Measurements from ENCODE around the gene FUT3.
"Not testable (repeated sequence)": the region's sequence is repeated elsewhere in the genome, so short reads cannot be mapped to it uniquely, and the experiment has no call there.

GRCh38 chr19:5874496-5874895, 23.2 kb upstream of the FUT3 start:
- TF ChIP-seq CTCF (IDR thresholded peaks at IDR 0.05; ENCODE audit: low read length); EZH2 (IDR thresholded peaks at IDR 0.05; ENCODE audit: borderline replicate concordance, low read length): not testable (repeated sequence)

Measured in OCI-LY1 (cell line).